ENCODE results near the gene HHIPL2. TPM values are rescaled to one million over a fixed set of nuclear protein-coding genes. Genes with fewer than 3 reads are reported as not detected.

Gene HHIPL2
- total RNA-seq, 1 donor from 2014 or later = 0.42 TPM

DNA sequence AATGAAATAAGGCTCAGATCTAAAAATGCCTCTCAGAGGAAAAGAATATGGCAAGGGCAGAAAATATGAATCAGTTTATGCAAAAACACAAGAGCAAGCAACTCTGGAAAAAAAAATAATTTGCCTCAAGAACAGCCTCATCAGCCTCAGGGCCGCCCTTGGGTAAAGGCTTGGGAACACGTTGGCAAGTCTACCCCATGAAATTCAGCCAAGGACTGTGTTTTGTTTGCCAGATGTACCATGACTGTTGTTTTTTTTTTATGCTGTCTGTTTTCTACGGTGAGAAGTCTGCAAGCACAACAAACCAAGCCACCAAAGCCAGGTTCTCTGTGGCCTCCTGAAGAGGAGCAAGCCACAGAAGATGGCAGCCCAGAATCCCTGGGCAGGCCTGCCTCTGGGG, 18.0 kb downstream of the HHIPL2 start:
- DNase-seq (ENCODE audit: low read depth, low spot score) = no peak
- H3K4me1 Mint-ChIP-seq = no peaks in the 10 kb centered on the region
- no peaks in the 10 kb centered on the region for H3K36me3 Mint-ChIP-seq (ENCODE audit: low read depth)
- no peak overlapping the region for H3K4me3 Mint-ChIP-seq
- no peaks in the 10 kb centered on the region for H3K27me3 Mint-ChIP-seq (ENCODE audit: low read depth)
- H3K9me3 Mint-ChIP-seq = peaks cover 2% of the 10 kb centered on the region
- no peak overlapping the region for H3K27ac Mint-ChIP-seq (ENCODE audit: unreplicated experiment)
- TF ChIP-seq, protein P1, sequence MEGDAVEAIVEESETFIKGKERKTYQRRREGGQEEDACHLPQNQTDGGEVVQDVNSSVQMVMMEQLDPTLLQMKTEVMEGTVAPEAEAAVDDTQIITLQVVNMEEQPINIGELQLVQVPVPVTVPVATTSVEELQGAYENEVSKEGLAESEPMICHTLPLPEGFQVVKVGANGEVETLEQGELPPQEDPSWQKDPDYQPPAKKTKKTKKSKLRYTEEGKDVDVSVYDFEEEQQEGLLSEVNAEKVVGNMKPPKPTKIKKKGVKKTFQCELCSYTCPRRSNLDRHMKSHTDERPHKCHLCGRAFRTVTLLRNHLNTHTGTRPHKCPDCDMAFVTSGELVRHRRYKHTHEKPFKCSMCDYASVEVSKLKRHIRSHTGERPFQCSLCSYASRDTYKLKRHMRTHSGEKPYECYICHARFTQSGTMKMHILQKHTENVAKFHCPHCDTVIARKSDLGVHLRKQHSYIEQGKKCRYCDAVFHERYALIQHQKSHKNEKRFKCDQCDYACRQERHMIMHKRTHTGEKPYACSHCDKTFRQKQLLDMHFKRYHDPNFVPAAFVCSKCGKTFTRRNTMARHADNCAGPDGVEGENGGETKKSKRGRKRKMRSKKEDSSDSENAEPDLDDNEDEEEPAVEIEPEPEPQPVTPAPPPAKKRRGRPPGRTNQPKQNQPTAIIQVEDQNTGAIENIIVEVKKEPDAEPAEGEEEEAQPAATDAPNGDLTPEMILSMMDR (conservative IDR thresholded peaks at IDR 0.05) = no peak

GRCh38 chr1:222529181-222529580, 18.7 kb downstream of the HHIPL2 start:
- no peak overlapping the region for H3K4me3 Mint-ChIP-seq
- no peaks in the 10 kb centered on the region for H3K9me3 Mint-ChIP-seq
- H3K27ac Mint-ChIP-seq (ENCODE audit: unreplicated experiment) = no peak overlapping the region
- no peaks in the 10 kb centered on the region for H3K36me3 Mint-ChIP-seq (ENCODE audit: low read depth)
- TF ChIP-seq, protein P1 (conservative IDR thresholded peaks at IDR 0.05) = no peak
- H3K4me1 Mint-ChIP-seq = no peaks in the 10 kb centered on the region
- DNase-seq (ENCODE audit: low read depth, low spot score) = no peak
- H3K27me3 Mint-ChIP-seq (ENCODE audit: low read depth) = no peaks in the 10 kb centered on the region

DNA sequence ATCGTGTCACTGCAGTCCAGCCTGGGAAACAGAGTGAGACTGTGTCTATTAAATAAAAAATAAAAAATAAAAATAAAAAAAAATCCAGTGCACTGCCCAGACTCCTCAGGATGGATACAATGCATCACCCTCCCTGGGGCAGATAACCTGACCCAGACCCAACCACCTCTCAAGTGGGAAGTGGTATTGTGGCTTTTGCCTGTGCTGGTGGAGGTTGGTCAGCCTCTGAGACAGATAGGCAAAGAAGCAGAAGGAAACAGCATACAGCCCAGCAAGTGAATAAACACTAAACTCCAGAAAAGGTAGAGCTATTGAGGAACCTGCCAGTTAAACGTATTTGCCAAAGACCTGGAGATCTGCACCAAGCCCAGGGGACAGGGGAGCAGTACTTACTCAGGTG, 22.0 kb downstream of the HHIPL2 start:
- Mint-ChIP-seq H3K4me3 (no peak overlapping the region), H3K36me3 (ENCODE audit: low read depth) (no peaks in the 10 kb centered on the region), H3K9me3 (no peaks in the 10 kb centered on the region), H3K4me1 (no peaks in the 10 kb centered on the region), H3K27ac (ENCODE audit: unreplicated experiment) (no peak overlapping the region), H3K27me3 (ENCODE audit: low read depth) (peaks cover 2% of the 10 kb centered on the region)
- no peak for DNase-seq (ENCODE audit: low read depth, low spot score)
- TF ChIP-seq, protein P1 (conservative IDR thresholded peaks at IDR 0.05) = no peak

- H3K27me3 Mint-ChIP-seq (ENCODE audit: low read depth) = peaks cover 2% of the 10 kb centered on the region
- TF ChIP-seq, protein P1 (conservative IDR thresholded peaks at IDR 0.05) = no peak
- no peak overlapping the region for H3K27ac Mint-ChIP-seq (ENCODE audit: unreplicated experiment)
- H3K36me3 Mint-ChIP-seq (ENCODE audit: low read depth) = no peaks in the 10 kb centered on the region
- no peak for DNase-seq (ENCODE audit: low read depth, low spot score)
- no peaks in the 10 kb centered on the region for H3K4me1 Mint-ChIP-seq
- H3K9me3 Mint-ChIP-seq = no peaks in the 10 kb centered on the region
- no peak overlapping the region for H3K4me3 Mint-ChIP-seq
Observed at GRCh38 chr1:222523852-222524251, 24.1 kb downstream of the HHIPL2 start.

- no peaks in the 10 kb centered on the region for H3K4me1 Mint-ChIP-seq
- no peaks in the 10 kb centered on the region for H3K36me3 Mint-ChIP-seq (ENCODE audit: low read depth)
- no peak overlapping the region for H3K27ac Mint-ChIP-seq (ENCODE audit: unreplicated experiment)
- H3K9me3 Mint-ChIP-seq = no peaks in the 10 kb centered on the region
- H3K27me3 Mint-ChIP-seq (ENCODE audit: low read depth) = peaks cover 2% of the 10 kb centered on the region
- TF ChIP-seq, protein P1 (conservative IDR thresholded peaks at IDR 0.05) = no peak
- no peak overlapping the region for H3K4me3 Mint-ChIP-seq
- no peak for DNase-seq (ENCODE audit: low read depth, low spot score)
Observed at GRCh38 chr1:222522105-222522915, 25.6 kb downstream of the HHIPL2 start.
